Astrocyte of the cerebellum (primary cell): Measurements from ENCODE around the gene SLC38A6.
"Not testable (repeated sequence)": the region's sequence is repeated elsewhere in the genome, so short reads cannot be mapped to it uniquely, and the experiment has no call there.

Experiments
- DNase-seq: peaks from one replicate; pipeline ENCODE4 v3.0.0-alpha.2; 2011; ENCODE audit warnings: low read depth
- H3K4me3 ChIP-seq: 2 replicates; pipeline ENCODE4 v1.5.1; 2011; ENCODE audit warnings: mild to moderate bottlenecking, low read depth, low read length, moderate library complexity
- in situ Hi-C: cut with HindIII; loops from 2 replicates; pipeline ENCODE4 v1.10.0; 2017; ENCODE audit warnings: low sequenced_read_pairs
- TF ChIP-seq, protein P1 (sequence below): IDR thresholded peaks from 2 replicates; pipeline ENCODE4 v1.5.1; 2012; ENCODE audit warnings: low read length, low read depth, moderate library complexity, mild to moderate bottlenecking; ENCODE audit errors: missing control alignments

Gene SLC38A6

DNA sequence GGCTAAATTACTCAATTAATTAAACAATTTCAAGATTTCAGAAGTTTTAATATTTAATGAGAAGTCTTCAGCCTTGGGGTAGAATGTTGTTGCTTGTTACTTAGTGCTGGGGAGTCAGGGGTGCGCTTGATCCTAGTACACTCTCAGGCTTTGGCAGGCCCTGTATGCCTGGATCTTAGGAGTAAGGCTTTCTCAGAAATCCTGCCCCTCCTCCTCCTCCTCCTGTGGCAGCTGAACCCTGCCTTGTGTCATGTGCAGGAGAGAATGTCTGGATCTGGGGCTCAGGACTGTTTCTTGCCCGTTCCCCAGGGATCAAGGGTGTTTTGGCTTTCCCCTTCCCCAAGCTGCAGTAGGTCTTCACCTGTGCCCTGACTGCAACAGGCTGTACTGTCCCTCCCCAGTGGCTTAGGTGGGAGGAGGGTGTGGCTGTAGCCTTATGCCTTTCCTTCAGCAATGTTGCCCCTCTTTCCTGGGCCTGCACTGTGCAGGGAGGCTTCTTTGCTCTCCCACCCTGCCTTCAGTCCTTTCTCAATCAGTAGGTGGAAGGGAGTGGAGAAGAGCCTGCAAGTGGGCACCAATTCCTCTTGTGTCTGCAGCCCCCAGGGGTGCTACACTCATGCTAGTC, 108.2 kb downstream of the SLC38A6 start:
- TF ChIP-seq, protein P1, sequence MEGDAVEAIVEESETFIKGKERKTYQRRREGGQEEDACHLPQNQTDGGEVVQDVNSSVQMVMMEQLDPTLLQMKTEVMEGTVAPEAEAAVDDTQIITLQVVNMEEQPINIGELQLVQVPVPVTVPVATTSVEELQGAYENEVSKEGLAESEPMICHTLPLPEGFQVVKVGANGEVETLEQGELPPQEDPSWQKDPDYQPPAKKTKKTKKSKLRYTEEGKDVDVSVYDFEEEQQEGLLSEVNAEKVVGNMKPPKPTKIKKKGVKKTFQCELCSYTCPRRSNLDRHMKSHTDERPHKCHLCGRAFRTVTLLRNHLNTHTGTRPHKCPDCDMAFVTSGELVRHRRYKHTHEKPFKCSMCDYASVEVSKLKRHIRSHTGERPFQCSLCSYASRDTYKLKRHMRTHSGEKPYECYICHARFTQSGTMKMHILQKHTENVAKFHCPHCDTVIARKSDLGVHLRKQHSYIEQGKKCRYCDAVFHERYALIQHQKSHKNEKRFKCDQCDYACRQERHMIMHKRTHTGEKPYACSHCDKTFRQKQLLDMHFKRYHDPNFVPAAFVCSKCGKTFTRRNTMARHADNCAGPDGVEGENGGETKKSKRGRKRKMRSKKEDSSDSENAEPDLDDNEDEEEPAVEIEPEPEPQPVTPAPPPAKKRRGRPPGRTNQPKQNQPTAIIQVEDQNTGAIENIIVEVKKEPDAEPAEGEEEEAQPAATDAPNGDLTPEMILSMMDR, result no peak
- DNase-seq, result no peak
- in situ Hi-C loops, result loop anchor here (10.0 kb wide), 1 partner anchor 56 kb away; no protein-coding TSS in a partner anchor
- H3K4me3 ChIP-seq, result no peak overlapping the region

DNA sequence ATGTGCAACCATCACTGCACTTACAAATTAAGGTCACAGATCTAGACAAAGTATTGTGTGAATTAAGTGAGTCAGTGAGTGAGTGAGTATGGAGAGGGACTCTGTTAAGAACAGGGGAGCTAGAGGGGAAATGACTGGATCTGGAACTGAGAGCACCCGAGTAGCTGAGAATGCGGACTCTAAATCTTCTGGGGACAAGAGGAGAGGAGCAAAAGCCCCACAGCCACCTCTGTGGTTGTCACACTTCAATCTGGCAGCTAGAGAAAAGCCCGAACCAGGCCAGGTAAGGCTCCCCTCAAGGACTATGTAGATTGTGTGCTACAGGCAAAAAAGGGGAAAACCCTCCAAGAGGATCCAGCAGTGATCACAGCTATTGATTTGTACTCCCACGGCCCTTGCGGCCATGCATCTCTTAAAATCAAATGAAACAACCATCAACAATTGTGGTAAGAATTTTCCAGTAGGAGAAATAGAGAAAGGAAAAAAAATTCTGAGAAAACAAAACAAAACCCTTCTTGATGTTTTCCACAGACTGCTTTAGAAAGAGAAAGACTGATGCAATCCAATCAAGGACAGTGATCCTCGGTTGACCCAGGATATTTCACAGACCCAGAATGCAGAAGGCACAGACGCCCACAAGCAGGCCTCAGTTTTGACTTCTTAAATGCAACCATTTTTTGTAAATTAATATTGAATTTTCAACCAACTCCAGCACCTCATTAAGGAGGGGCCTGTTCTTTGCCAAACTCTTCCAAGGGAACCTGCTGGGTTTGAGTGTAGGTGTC, 109.6 kb downstream of the SLC38A6 start:
- in situ Hi-C loops, result no loop called here
- no peak overlapping the region for H3K4me3 ChIP-seq
- no peak for DNase-seq
- TF ChIP-seq, protein P1, result no peak

DNA sequence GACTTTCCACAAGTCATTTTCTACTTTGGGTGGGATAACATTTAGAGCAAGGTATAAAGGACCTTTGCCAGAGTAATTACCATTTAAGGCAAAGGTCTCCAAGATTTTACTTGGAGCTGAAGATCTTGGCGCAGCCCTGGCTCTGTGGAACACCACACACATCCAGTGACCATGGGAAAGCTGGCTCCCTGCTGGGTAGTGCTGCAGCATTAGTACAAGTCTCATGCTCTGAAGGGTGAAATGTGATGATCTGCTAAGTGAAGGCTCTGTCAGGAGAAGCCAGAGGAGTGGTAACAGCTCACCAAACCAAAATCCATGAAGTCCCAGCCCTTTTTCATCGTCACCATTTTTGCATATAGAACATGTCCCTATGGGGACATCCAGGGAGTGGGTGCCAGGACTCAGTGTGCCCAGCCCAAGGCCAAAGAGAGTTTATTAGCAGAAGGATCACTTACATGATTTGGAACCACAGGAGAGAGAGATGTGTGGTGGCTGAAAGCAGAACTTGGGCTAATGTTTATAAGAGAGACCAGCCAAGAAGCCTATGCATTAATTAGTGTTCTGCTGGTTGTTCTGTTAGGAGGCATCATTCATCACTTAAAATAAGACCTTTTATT, 110.7 kb downstream of the SLC38A6 start:
- no peak overlapping the region for H3K4me3 ChIP-seq
- in situ Hi-C loops, result no loop called here
- no peak for DNase-seq
- TF ChIP-seq, protein P1, result no peak

DNA sequence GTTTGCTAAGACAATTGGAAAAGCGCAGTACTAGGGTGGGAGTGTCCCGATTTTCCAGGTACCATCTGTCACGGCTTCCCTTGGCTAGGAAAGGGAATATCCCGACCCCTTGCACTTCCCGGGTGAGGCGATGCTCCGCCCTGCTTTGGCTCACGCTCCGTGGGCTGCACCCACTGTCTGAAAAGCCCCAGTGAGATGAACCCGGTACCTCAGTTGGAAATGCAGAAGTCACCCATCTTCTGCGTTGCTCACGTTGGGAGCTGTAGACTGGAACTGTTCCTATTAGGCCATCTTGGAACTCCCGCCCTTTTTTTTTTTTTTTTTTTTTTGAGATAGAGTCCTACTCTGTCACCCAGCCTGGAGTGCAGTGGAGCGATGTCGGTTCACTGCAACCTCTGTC, 117.1 kb downstream of the SLC38A6 start:
- in situ Hi-C loops, DNase-seq, H3K4me3 ChIP-seq: not testable (repeated sequence)

DNA sequence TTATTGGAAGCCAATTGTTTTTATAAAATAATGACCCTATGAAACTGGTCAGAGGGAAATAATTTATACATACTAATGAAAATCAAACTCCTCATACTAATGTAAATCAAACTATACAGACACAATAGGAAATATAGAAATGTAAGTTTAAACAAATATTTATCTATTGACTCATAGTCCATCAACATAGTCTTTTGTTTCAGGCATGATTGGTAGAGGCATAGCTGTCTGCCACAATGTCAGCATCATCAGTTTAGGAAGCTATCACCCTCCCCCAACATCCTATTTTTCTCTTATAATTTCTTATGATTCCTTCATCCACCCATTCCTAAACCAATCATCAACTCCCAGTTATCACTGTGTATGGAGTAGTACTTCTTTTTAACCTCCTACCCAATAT, 117.7 kb downstream of the SLC38A6 start:
- H3K4me3 ChIP-seq, result no peak overlapping the region
- no peak for DNase-seq
- in situ Hi-C loops, result no loop called here

DNA sequence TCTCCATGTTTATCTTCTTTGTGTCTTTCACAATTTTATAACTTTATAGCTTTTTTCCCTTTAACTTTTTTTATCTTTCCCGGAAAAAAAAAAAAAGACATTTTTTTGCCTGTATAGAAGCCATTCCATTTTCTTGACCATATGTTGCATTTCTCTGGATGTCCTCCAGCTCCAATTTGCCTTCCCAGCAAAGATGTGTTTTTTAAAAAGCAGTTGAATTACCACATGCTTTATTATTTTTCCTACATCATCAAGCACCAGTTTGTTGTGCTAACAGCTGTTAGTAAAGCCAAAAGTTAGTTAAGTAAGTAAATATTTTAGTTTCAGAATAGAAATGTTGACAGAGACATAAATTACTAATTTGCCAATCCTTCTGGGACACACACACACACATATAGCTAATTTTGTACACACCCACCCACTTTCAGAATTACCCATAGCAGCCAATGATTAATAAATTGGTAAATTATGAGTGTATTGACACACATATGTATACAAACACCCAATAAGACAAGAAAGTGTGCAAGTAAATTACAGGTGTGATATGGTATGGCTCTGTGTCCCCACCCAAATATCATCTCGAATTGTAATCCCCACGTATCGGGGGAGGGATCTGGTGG, 118.3 kb downstream of the SLC38A6 start:
- H3K4me3 ChIP-seq, result no peak overlapping the region
- no peak for DNase-seq
- in situ Hi-C loops, result no loop called here
- TF ChIP-seq, protein P1, result no peak

More for the DNA sequence above, 117.7 kb downstream of the SLC38A6 start:
- TF ChIP-seq, protein P1, result no peak
